GM21390 (cell line): ENCODE data around the gene RIF1.
"Not testable (repeated sequence)": the region's sequence is repeated elsewhere in the genome, so short reads cannot be mapped to it uniquely, and the experiment has no call there.

Experiments used
- ATAC-seq: cut with Tn5 transposase; IDR thresholded peaks from one replicate; pipeline ENCODE4 v1.9.1; 2021; ENCODE audit not compliant: unreplicated experiment

RIF1 gene

DNA sequence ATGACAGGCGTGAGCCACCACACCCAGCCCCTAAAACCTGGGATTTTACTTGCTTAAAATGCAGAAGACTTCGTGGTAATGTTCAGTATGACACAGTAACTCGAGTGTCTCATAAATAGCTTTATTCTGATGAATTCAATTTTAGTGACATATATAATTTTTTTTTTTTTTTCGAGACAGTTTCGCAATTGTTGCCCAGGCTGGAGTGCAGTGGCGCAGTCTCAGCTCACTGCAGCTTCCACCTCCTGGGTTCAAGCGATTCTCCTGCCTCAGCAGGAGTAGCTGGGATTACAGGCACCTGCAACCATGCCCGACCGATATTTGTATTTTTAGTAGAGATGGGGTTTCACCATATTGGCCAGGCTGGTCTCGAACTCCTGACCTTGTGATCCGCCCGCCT is 12.0 kb downstream of the RIF1 start:
- not testable (repeated sequence) for ATAC-seq

GRCh38 chr2:151422917-151423439 is 13.3 kb downstream of the RIF1 start:
- peak; percentile 81 for ATAC-seq

DNA sequence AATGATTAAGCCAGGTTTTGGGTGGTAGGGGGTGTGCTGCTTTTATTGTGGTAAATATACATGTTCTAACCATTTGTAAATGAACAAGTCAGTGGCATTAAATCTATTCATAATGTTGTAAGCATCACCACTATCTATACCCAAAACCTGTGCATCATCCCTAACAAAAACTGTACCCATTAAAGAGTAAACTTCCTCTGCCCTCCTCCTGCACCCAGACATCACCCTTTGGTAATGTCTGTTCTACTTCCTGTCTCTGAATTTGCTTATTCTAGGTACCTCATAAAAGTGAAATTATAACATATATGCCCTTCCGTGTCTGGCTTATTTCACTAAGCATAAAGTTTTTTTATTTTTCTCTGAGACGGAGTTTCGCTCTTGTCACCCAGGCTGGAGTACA is 14.1 kb downstream of the RIF1 start:
- no peak for ATAC-seq

DNA sequence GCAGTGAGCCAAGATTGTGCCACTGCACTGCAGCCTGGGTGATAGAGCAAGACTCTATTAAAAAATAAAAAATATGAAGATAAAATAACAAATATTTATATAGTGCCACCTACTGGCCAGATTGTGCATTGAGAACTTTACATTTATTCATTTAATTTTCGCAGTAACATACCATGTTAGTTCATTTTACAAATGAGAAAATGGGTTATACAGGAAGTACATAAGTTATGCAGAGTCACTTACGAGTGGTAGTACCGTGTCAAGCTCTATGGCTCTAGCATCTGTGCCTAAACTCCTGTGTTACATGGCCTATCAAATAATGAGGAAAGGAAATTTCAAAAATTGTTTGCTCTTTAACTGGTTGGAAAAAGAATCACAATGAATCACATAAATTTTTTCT is 27.9 kb downstream of the RIF1 start:
- ATAC-seq: no peak

- no peak for ATAC-seq
Observed at GRCh38 chr2:151438506-151438905, 28.8 kb downstream of the RIF1 start.

- no peak for ATAC-seq
Observed at GRCh38 chr2:151439127-151439526, 29.4 kb downstream of the RIF1 start.

GRCh38 chr2:151459358-151459757 is 49.7 kb downstream of the RIF1 start:
- ATAC-seq: no peak

GRCh38 chr2:151465771-151466170 is 56.1 kb downstream of the RIF1 start:
- ATAC-seq: no peak

GRCh38 chr2:151470556-151470955 is 60.9 kb downstream of the RIF1 start:
- no peak for ATAC-seq

DNA sequence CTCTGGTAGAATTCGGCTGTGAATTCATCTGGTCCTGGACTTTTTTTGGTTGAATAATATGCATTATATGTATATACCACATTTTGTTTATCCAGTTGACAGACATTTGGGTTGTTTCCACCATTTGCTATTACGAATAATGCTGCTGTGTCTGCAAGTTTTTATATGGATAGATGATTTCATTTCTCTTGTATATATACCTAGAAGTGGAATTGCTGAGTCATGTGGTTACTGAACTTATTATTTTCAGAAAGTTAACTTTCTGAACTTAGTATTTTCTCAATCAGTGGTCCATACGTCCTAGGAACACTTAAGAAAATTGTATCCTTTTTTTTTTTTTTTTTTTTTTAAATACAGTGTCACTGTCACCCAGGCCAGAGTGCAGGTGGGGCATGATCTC is 63.3 kb downstream of the RIF1 start:
- no peak for ATAC-seq

DNA sequence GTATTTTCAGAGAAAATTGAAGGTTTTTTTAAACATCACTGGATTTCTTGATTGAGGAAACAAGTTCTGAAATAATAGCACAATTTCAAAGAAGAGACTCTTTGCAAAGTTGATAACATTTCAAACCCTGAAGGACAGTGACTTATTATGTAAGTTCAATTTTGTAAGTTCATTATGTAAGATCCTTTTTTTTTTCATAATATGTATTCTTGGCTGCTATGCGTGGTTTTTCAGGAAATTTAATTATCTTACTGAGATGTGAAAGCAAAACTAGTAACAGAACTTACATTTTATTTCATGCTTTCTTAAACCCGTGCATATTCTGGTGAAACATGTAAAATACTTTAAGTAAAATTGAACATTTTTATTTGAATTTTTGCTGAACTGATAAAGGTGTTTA is 65.4 kb downstream of the RIF1 start:
- ATAC-seq: no peak

GRCh38 chr2:151476287-151476686 is 66.6 kb downstream of the RIF1 start:
- no peak for ATAC-seq

DNA sequence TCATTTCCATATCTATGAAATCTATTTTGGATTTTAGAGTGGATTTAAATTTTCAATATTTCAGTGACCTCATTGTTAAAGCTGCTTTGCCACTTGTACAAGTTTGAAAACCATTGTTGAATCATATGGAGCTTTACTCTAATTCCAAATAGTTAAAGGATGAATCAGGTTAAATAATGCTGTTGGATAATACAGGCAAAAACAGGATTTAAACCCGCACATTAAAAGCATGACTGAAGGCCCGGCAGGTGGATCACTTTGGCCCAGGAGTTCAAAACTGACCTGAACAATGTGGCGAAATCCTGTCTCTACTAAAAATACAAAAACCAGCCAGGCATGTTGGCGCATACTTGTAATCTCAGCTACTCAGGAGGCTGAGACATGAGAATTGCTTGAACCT is 68.3 kb downstream of the RIF1 start:
- ATAC-seq: no peak

- no peak for ATAC-seq
Observed at GRCh38 chr2:151481744-151482143, 72.0 kb downstream of the RIF1 start.

DNA sequence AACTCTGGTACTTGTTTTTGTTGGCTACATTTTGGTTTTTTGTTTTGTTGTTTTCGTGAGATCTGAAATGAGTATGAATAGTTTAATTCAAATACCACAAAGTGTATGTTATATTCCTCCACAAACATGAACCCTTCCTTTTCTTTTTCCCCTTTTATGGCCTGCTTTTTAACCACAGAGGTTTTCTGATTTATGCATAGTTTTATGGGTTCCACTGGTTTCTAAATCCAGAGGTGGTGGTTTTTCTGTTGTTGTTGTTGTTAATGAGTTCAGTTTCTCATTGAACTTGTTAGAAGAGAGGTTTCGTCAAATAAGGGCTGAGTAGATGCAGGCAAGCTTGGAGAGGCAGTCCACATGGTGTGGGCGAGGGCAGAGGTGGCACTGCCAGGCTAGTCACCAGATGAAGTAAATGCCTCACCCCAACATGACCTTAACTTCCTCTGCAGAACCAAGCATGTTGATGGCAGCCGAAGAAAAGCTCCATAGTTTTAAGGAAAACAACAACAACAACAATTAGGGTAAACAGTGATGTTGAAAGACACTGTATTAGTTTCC is 72.5 kb downstream of the RIF1 start:
- no peak for ATAC-seq

DNA sequence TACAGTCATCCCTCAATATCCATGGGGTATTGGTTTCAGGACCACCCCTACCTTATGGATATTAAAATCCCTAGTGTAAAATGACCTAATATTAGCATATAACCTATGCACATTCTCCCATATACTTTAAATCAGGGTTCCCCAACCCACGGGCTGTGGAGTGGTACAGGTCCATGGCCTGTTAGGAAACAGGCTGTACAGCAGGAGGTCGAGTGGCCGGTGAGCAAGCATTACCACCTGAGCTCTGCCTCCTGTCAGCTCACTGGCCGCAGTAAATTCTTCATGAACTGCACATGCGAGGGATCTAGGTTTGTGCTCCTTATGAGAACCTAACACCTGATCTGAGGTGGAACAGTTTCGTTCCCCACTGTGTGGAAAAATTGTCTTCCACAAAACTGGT is 73.8 kb downstream of the RIF1 start:
- no peak for ATAC-seq

GRCh38 chr2:151484100-151484499 is 74.4 kb downstream of the RIF1 start:
- ATAC-seq: no peak

DNA sequence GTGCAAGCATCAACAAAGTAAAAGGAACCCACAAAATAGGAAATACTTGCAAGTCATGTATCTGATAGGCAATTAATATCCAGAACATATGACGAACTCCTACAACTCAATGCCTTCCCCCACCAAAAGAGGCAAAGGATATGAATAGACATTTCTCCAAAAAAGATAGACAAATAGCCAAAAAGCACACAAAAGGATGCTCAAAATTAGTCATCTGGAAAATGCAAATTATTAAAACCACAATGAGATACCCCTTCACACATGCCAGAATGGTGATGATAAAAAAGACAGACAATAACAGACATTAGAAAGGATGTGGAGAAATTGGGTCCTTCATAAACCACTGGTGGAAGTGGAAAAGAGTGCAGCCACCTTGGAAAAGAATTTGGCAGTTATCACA is 76.4 kb downstream of the RIF1 start:
- no peak for ATAC-seq

- no peak for ATAC-seq
Observed at GRCh38 chr2:151490276-151490675, 80.6 kb downstream of the RIF1 start.

GRCh38 chr2:151491496-151491895 is 81.8 kb downstream of the RIF1 start:
- no peak for ATAC-seq

DNA sequence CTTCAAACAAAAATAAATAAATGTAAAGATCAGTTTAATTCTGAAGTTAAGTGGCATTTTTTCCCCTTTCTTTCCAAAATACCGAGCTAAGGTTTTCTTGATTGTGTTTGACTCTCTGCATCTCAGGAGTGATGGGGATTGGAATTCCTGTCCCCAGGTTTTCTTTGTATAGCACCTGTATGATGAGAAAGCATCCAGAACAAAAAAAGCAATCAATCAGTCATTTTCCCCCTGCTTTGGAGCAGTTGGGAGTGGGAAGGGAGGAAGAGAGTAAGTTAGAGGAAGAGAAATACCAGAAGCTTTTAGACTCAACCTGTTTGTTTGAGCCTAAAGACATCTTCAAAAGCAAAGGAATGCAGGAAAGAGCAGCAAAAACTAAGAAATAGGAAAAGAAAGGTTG is 88.5 kb downstream of the RIF1 start:
- no peak for ATAC-seq

GRCh38 chr2:151506170-151506569 is 96.5 kb downstream of the RIF1 start:
- no peak for ATAC-seq

DNA sequence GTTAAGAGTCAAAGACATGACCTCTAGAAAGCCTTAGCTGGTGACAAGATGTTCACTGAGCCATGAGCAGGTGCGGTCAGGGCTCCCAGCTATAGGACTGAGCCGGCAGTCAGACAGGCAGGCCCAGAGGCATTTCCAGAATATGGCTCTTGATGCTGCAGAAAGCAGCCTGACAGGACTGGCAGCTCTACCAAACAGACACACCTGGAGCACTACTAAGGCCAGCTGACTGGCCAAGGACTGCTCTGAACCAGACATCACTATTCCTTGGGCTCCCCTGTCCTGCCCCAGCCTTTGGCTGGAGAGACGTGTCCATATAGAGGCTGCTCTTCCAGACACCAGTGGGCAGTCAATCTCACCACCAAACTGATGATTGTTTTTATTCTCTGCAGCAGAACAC is 98.8 kb downstream of the RIF1 start:
- no peak for ATAC-seq
